Ishikawa (cell line): ENCODE results near the gene DCAF4.

Experiments
- CEBPB ChIP-seq: IDR thresholded peaks from 2 replicates; pipeline ENCODE4 v1.6.1; 2012
- EGR1 ChIP-seq: IDR thresholded peaks from 2 replicates; pipeline ENCODE4 v1.6.1; 2012
- EP300 ChIP-seq: IDR thresholded peaks from 2 replicates; pipeline ENCODE4 v1.6.1; 2012; ENCODE audit warnings: borderline replicate concordance
- TEAD4 ChIP-seq: IDR thresholded peaks from 2 replicates; pipeline ENCODE4 v1.6.1; 2012
- YY1 ChIP-seq: IDR thresholded peaks from 2 replicates; pipeline ENCODE4 v1.6.1; 2012; ENCODE audit warnings: low read depth
- TF ChIP-seq, protein P1 (sequence below): IDR thresholded peaks from 2 replicates; pipeline ENCODE4 v1.6.1; 2012
- TF ChIP-seq, protein P2 (sequence below): IDR thresholded peaks from 2 replicates; pipeline ENCODE4 v1.6.1; 2012; ENCODE audit warnings: low read depth, mild to moderate bottlenecking

GRCh38 chr14:72892879-72893635 is 33.2 kb upstream of the DCAF4 start:
- TF ChIP-seq, protein P1, sequence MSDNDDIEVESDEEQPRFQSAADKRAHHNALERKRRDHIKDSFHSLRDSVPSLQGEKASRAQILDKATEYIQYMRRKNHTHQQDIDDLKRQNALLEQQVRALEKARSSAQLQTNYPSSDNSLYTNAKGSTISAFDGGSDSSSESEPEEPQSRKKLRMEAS, result no peak
- no peak for TF ChIP-seq CEBPB
- no peak for TF ChIP-seq EP300
- TF ChIP-seq, protein P2, sequence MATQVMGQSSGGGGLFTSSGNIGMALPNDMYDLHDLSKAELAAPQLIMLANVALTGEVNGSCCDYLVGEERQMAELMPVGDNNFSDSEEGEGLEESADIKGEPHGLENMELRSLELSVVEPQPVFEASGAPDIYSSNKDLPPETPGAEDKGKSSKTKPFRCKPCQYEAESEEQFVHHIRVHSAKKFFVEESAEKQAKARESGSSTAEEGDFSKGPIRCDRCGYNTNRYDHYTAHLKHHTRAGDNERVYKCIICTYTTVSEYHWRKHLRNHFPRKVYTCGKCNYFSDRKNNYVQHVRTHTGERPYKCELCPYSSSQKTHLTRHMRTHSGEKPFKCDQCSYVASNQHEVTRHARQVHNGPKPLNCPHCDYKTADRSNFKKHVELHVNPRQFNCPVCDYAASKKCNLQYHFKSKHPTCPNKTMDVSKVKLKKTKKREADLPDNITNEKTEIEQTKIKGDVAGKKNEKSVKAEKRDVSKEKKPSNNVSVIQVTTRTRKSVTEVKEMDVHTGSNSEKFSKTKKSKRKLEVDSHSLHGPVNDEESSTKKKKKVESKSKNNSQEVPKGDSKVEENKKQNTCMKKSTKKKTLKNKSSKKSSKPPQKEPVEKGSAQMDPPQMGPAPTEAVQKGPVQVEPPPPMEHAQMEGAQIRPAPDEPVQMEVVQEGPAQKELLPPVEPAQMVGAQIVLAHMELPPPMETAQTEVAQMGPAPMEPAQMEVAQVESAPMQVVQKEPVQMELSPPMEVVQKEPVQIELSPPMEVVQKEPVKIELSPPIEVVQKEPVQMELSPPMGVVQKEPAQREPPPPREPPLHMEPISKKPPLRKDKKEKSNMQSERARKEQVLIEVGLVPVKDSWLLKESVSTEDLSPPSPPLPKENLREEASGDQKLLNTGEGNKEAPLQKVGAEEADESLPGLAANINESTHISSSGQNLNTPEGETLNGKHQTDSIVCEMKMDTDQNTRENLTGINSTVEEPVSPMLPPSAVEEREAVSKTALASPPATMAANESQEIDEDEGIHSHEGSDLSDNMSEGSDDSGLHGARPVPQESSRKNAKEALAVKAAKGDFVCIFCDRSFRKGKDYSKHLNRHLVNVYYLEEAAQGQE, result no peak
- no peak for TF ChIP-seq TEAD4
- no peak for TF ChIP-seq EGR1
- TF ChIP-seq YY1, result no peak
